HG03354 (cell line): ENCODE results near the gene TLCD3A.
A peak's percentile ranks its signal among the peaks of the same experiment; 100 is the strongest.
"Not testable (repeated sequence)": the region's sequence is repeated elsewhere in the genome, so short reads cannot be mapped to it uniquely, and the experiment has no call there.

Experiments
- ATAC-seq: cut with Tn5 transposase; IDR thresholded peaks from one replicate; pipeline ENCODE4 v1.9.1; 2021; ENCODE audit warnings: mild to moderate bottlenecking; ENCODE audit not compliant: unreplicated experiment, poor library complexity, severe bottlenecking

The TLCD3A gene

DNA sequence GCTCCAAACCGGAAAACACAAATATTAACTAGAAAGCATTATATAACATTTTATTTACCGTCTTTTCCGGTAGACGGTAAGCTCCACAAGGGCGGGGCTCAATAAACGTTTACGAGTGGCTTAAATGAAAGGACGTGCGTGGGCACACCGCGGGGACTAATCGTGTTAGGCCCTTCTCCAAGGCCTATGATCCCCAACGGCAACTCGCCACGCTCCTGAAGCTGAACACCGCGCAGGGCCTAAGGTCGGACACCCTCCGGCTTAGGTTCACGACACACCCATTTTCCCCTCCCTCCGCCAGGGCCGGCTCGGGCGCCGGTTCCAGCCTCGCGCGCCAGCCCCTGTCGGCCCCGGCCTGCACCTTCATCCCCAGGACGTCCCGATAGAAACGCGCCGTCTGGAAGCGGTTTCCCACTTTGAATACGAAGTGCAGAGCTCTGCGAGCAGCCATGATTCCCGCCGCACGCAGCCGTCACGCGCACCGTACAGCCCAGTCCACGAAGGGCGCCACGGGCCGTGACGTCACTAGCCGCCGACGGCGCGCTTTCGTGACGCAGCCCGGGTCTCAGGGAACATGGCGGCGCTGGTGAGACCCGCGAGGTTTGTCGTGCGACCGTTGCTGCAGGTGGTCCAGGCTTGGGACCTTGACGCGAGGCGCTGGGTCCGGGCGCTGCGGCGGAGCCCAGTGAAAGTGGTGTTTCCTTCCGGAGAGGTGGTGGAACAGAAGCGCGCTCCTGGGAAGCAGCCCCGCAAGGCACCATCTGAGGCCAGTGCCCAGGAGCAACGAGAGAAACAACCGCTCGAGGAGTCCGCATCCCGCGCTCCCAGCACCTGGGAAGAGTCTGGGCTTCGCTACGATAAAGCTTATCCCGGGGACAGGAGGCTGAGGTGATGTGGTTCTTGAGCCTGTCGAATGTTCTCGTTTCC lies 49.7 kb downstream of the TLCD3A start, which contains the start of the genes GLOD4 and MRM3:
Gene GLOD4, minus strand, starts transcription at position 476 of the 927 bp plus-strand sequence. Its CDS starts 25 bp downstream, at position 451.
Gene MRM3, plus strand, starts transcription at position 549 of the 927 bp plus-strand sequence. Its CDS starts 26 bp downstream, at position 575.
- peak; percentile 90 for ATAC-seq

DNA sequence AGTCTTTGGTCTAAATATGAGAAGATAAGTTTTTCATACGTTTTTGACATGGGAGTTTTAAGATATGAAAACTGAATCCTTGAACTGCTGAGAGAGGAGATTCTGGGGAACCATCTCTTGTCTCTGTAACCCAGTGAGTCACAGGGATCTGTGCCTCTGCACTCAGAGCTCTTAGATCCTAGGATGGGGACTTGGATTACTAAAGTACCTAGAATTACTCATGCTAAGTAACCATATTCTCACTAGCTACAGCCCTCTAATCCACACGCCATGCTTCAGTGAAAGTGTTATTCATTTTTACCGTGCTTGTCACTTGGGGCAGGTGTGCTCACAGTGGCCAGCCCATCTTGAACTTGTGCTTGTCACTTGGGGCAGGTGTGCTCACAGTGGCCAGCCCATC lies 51.7 kb downstream of the TLCD3A start:
- no peak for ATAC-seq

DNA sequence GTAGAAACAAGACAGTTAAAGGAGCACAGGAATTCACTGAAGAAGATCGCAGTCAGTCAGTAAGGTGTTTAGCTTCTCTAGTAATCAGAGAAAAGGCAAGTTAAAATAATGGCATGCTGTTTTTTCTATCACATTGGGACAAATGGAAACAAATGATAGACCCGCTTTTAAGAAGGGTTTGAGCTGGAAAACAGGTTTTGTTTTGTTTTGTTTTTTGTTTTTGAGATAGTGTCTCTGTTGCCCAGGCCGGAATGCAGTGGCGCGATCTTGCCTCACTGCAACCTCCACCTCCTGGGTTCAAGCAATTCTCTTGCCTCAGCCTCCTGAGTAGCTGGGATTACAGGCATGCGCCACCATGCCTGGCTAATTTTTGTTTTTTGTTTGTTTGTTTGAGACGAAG lies 53.5 kb downstream of the TLCD3A start:
- not testable (repeated sequence) for ATAC-seq

DNA sequence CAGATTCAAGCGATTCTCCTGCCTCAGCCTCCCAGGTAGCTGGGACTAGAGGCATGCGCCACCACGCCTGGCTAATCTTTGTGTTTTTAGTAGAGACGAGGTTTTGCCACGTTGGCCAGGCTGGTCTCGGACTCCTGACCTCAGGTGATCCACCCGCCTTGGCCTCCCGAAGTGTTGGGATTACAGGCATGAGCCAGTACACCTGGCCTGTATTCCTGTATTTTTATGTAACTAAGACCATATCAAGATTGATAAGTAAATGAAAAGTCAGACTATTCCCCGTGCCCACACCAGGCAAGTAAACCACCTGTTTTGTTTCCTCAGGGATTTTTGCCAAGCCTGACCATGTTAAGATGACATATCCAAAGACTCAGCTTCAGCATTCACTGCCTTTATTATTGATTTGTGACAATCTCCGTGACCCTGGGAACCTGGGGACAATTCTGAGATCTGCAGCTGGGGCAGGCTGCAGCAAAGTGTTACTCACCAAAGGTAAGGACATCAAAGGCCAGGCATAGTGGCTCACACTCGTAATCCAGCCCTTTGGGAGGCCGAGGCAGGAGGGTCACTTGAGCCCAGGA lies 55.3 kb downstream of the TLCD3A start:
- no peak for ATAC-seq

DNA sequence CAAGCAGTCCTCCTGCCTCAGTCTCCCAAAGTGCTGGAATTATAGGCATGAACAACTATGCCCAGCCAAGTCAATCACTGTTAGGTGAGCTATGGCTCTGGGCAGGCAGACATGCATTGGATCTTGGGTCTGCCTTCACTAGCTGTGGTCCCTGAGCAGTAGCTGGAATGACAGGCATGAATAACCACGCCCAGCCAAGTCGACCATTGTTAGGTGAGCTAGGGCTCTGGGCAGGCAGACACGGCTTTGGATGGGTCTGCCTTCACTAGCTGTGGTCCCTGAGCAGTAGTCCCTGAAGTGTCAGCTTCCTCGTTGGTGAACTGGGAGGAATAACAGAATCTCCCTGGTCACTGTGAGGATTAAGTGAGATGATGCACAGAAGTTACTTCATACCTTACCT lies 56.2 kb downstream of the TLCD3A start:
- no peak for ATAC-seq

DNA sequence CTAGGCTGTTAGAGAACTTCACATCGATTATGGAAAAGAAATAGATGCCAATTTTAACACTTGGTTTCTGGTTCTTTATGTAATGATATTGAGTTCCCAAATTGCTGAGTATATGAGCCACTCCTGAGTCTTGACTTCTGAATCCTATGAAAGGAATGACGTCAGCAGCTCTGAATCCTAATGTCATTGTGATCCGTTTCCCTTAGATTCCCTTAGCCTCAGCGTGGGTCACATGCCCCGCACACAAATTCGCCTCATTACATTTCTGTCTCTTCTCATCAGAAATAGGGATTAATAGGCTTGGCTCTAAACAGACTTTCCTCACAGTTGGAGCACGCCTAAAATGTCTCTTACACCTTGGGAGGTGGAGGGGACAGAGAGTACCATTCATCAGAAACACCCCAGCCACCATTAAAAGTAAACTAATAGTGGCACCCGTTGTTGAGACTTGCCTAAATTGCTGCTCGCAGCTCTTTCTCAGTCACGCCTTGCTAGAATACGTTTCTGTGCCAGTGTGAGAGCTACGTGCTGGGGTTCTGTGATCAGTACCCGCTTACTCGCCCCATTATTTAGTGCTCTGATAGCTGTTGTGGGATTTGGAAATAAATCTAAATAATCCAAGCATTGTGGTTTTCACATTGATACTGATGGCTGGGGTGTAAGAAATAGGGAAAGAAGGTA lies 56.9 kb downstream of the TLCD3A start:
- no peak for ATAC-seq

DNA sequence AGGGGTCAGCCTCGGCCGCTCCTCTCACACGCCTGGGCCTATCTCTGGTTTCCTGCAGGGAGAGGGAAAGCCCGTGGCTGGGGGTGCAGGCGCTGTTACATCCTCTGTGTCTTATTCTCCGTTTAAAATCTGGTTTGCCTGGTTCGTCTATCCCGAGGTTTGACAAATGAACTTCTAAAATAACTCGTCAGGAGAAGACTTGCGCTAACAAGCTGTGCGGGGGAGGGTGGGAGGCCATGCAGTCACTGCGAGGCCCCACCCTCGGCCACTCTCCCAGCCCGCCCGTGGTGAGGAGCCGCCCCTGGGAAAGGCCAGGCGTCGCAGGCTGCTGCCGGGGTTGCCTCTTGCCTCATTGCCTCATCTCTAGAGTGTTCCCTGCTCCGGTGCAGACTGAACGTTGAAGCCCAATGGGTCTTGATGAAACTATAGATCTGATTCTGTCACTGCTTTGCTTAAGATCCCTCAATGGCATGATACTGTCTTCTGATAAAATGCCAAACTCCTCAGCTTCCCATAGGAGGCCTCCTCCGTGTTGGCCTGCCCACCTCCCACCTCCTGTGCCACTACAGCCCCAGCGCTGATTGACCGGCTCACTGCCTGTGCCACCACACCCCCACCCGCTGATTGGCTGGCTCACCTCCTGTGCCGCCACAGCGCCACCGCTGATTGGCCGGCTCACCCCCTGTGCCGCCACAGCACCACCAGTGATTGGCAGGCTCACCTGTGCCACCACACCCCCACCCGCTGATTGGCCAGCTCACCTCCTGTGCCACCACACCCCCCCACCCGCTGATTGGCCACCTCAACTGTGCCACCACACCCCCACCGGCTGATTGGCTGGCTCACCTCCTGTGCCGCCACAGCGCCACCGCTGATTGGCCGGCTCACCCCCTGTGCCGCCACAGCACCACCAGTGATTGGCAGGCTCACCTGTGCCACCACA lies 57.8 kb downstream of the TLCD3A start:
- not testable (repeated sequence) for ATAC-seq

DNA sequence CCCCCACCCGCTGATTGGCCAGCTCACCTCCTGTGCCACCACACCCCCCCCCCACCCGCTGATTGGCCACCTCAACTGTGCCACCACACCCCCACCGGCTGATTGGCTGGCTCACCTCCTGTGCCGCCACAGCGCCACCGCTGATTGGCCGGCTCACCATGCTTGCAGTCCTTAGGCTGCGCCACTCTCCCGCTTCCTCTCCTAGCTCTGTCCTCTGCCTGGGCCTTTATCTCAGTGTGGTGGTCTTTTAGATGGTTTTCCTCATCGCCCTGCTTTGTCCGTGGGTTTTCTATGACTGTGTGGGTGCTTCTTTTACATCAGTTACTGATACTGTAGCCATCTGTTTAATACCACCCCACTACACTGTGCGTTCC lies 58.5 kb downstream of the TLCD3A start:
- not testable (repeated sequence) for ATAC-seq

DNA sequence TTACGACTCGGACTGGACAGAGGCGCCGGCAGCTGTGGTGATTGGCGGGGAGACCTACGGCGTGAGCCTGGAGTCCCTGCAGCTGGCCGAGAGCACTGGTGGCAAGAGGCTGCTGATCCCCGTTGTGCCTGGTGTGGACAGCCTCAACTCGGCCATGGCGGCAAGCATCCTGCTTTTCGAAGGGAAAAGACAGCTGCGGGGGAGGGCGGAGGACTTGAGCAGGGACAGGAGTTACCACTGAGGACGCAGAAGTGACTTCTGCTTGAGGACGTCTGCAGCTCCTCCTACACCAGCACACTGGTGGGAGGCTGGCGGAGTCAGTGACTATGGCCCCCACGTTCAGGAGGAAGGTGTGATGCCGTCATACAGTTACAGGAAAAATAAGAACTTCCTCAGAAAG lies 59.4 kb downstream of the TLCD3A start:
- no peak for ATAC-seq

DNA sequence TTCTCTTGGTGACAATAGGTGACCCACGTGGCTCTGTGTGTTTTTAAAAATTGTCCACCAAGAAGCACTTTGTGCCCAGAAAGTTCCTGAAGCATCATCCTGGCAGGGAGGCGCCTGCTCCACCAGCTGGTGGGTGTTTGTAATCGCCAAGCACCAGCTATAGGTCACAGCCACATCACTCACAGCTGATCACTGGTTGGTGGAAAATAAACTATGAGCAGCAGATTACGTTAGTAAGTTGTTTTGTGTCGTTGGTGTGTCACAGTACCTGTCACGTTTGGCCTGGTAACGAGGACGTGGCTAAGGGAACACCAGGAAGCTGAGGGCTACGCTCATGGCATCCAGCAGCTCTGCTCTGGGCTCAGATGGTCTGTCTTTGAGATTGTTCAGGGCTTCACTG lies 59.9 kb downstream of the TLCD3A start:
- no peak for ATAC-seq
